Measurements from ENCODE around the gene TGM3.

TGM3 gene

DNA sequence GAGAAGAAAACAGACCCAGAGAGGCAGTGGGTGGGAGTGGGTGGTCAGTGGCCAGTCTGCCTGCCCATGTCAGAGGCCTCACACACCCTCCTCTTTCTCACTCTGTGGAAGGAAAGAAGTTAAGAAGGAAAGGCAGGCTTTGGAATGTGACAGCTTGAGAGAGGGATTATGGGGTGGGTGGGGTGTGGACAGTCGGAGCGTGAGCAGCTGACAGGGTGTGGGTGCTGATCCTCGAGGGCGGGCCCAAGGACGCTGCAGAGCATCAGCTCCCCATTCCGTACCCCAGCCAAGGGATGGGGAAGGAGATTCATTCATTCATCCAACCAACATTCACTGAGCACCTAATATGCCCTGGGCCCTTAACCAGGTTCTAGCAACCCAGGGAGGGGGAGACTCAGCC, 89.7 kb downstream of the TGM3 start:
- DNase-seq (ENCODE audit: extremely low spot score), result no peak
- POLR2A ChIA-PET, result no interaction called here
- CTCF ChIA-PET, result no interaction called here
- TF ChIP-seq L3MBTL2 (conservative IDR thresholded peaks at IDR 0.05) (no peak), ZNF384 (IDR thresholded peaks at IDR 0.05) (no peak)

DNA sequence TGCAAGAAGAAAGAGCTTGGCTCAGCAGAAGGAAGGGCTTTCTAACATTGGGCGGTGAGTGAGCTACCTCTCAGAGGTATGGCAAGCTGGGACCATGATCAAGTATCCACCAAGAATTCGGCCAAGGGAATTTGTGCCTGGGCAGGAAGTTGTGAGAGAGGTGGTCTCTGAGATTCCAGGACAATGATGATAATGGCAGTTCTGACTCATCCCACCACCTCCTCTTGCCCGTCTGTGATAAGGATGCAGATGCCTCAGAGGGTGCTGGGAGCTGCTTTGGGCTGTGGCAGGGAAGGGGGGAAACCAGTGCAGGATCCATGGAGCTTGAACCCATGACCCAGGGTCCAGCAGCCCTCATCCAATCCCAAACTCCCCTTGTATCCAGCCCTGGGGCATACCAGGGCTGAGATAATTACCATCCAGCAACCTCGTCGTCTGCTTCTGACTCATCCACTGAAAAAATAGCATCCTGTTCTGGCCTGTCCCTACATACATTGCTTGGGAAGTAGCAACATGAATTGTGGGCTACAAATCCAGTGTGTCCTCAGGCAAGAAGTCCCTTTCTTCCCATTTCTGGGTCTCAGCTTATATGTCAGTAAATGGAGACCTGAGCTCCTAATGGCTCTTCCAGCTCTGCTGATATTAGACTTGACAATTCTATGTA, 90.8 kb downstream of the TGM3 start:
- no peak for TF ChIP-seq SUZ12 (IDR thresholded peaks at IDR 0.05)
- CTCF ChIA-PET, result interaction anchor here (0.7 to 2.2 kb wide), 6 partner anchors 9 to 179 kb away, joined by 3 to 8 read pairs (median 5); no protein-coding TSS in a partner anchor
- no peak for DNase-seq (ENCODE audit: extremely low spot score)
- POLR2A ChIA-PET, result interaction anchor here (1.9 kb wide), 1 partner anchor 9 kb away, joined by 4 read pairs; no protein-coding TSS in a partner anchor

DNA sequence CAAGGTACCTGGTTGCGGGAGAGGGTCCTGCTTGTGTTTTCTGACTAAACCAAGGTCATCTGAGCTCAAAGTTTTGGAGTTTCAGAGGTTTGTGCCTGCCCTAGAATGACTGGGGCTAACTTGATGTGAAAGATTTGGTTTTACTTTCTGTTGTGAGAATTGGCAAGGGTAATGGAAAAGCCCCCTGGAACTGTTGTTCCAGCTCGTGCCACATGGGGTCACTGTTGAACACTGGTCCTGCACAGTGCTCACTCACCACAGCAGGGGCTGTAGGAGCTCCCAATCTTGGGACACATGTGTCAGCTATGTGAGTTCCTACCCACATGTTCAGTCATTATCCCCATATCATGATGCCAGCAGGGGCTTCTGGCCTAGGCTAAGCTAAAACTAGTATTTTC, 91.4 kb downstream of the TGM3 start:
- no peak for TF ChIP-seq FOXK2 (IDR thresholded peaks at IDR 0.05)
- no peak for TF ChIP-seq LEF1 (IDR thresholded peaks at IDR 0.05; ENCODE audit: borderline replicate concordance)
- no peak for TF ChIP-seq SP1 (IDR thresholded peaks at IDR 0.05)
- no peak for TF ChIP-seq TARDBP (IDR thresholded peaks at IDR 0.05)
- no peak for TF ChIP-seq FOXM1 (IDR thresholded peaks at IDR 0.05; ENCODE audit: borderline replicate concordance)
- no peak for TF ChIP-seq L3MBTL2 (conservative IDR thresholded peaks at IDR 0.05)
- no peak for TF ChIP-seq CTBP1 (IDR thresholded peaks at IDR 0.05; ENCODE audit: borderline replicate concordance)
- no peak for TF ChIP-seq HDGF (IDR thresholded peaks at IDR 0.05; ENCODE audit: borderline replicate concordance)
- no peak for TF ChIP-seq ELF4 (IDR thresholded peaks at IDR 0.05)
- no peak for TF ChIP-seq SUZ12 (IDR thresholded peaks at IDR 0.05)
- no peak for TF ChIP-seq NFRKB (IDR thresholded peaks at IDR 0.05)
- no peak for TF ChIP-seq BHLHE40 (IDR thresholded peaks at IDR 0.05; ENCODE audit: borderline replicate concordance)
- TF ChIP-seq ZNF384 (IDR thresholded peaks at IDR 0.05), result no peak
- TF ChIP-seq FOXA1 (IDR thresholded peaks at IDR 0.05), result no peak
- TF ChIP-seq, protein P1, sequence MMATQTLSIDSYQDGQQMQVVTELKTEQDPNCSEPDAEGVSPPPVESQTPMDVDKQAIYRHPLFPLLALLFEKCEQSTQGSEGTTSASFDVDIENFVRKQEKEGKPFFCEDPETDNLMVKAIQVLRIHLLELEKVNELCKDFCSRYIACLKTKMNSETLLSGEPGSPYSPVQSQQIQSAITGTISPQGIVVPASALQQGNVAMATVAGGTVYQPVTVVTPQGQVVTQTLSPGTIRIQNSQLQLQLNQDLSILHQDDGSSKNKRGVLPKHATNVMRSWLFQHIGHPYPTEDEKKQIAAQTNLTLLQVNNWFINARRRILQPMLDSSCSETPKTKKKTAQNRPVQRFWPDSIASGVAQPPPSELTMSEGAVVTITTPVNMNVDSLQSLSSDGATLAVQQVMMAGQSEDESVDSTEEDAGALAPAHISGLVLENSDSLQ (IDR thresholded peaks at IDR 0.05), result no peak
- TF ChIP-seq ARNT (IDR thresholded peaks at IDR 0.05), result no peak
- ChIA-PET POLR2A (interaction anchor here (1.9 kb wide), 1 partner anchor 8 kb away, joined by 4 read pairs; no protein-coding TSS in a partner anchor), CTCF (interaction anchor here (0.5 to 2.2 kb wide), 8 partner anchors 9 to 193 kb away, joined by 3 to 8 read pairs (median 4); no protein-coding TSS in a partner anchor)
- DNase-seq (ENCODE audit: extremely low spot score), result peak; percentile 62

DNA sequence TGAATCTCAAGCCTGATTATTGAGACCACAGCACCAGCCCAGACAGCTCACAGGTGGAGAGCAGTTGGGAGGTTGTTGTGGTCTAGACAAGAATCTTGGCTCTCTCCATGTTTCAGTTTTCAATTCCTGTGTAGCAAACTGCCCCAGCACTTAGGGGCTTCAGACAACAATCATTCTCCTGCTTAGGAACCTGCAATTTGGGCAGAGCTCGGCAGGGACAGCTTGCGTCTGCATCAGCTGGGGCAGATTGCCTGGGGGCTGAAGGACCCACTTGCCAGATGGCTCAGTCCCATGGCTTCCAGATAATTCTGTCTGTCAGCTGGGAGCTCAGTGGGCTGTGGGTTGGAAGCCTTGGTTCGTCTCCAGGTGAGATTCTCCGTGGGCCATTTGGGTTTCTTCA, 91.8 kb downstream of the TGM3 start:
- no peak for DNase-seq (ENCODE audit: extremely low spot score)
- TF ChIP-seq SP1 (IDR thresholded peaks at IDR 0.05) (no peak), CTBP1 (IDR thresholded peaks at IDR 0.05; ENCODE audit: borderline replicate concordance) (no peak), ZNF384 (IDR thresholded peaks at IDR 0.05) (no peak), FOXM1 (IDR thresholded peaks at IDR 0.05; ENCODE audit: borderline replicate concordance) (no peak), NFRKB (IDR thresholded peaks at IDR 0.05) (no peak), BHLHE40 (IDR thresholded peaks at IDR 0.05; ENCODE audit: borderline replicate concordance) (no peak), FOXK2 (IDR thresholded peaks at IDR 0.05) (no peak), HDGF (IDR thresholded peaks at IDR 0.05; ENCODE audit: borderline replicate concordance) (no peak), LEF1 (IDR thresholded peaks at IDR 0.05; ENCODE audit: borderline replicate concordance) (no peak), L3MBTL2 (conservative IDR thresholded peaks at IDR 0.05) (no peak), TARDBP (IDR thresholded peaks at IDR 0.05) (no peak), SUZ12 (IDR thresholded peaks at IDR 0.05) (no peak), ELF4 (IDR thresholded peaks at IDR 0.05) (no peak), ARNT (IDR thresholded peaks at IDR 0.05) (no peak), FOXA1 (IDR thresholded peaks at IDR 0.05) (no peak)
- TF ChIP-seq, protein P1 (IDR thresholded peaks at IDR 0.05), result no peak
- ChIA-PET POLR2A (interaction anchor here (1.9 kb wide), 1 partner anchor 8 kb away, joined by 4 read pairs; no protein-coding TSS in a partner anchor), CTCF (interaction anchor here (0.5 to 2.2 kb wide), 7 partner anchors 10 to 193 kb away, joined by 3 to 8 read pairs (median 4); no protein-coding TSS in a partner anchor)
